MM.1S (cell line): ENCODE data around the gene MYL1.

Experiments
- EZH2 ChIP-seq: fragments of 300-600 bp; sonication (generic); optimal IDR thresholded peaks from 2 replicates; pipeline ENCODE3; 2017; ENCODE audit warnings: low read depth, mild to moderate bottlenecking, antibody characterized with exemption, low read length, mixed read lengths
- EZH2phosphoT487 ChIP-seq: fragments of 300-600 bp; sonication (generic); IDR thresholded peaks from 2 replicates; pipeline ENCODE4 v1.6.1; 2018; ENCODE audit warnings: antibody characterized with exemption, low read length
- TF ChIP-seq, protein P1 (sequence below): fragments of 300-600 bp; sonication (generic); IDR thresholded peaks from 2 replicates; pipeline ENCODE4 v1.5.1; 2016; ENCODE audit warnings: antibody characterized with exemption, low read length, mixed read lengths

DNA sequence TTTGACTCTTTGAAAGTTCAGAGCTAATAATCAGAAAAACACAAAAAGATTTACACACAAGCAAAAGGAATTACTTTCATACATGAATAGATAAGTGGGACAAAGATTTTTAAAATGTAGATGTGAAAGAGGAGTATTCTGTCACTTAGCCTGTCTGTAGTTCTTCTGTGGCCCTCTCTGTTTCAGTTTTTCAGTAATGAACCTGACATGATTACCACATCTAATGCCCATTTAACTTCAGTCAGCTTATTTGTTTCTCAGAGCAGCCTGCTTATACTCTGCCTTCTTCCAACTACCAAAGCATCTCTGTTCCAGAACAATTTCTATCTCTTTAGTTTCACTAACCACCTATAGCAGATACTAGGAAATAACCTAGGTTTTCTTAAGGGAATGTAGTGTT is 55.3 kb downstream of the MYL1 start:
- TF ChIP-seq, protein P1, sequence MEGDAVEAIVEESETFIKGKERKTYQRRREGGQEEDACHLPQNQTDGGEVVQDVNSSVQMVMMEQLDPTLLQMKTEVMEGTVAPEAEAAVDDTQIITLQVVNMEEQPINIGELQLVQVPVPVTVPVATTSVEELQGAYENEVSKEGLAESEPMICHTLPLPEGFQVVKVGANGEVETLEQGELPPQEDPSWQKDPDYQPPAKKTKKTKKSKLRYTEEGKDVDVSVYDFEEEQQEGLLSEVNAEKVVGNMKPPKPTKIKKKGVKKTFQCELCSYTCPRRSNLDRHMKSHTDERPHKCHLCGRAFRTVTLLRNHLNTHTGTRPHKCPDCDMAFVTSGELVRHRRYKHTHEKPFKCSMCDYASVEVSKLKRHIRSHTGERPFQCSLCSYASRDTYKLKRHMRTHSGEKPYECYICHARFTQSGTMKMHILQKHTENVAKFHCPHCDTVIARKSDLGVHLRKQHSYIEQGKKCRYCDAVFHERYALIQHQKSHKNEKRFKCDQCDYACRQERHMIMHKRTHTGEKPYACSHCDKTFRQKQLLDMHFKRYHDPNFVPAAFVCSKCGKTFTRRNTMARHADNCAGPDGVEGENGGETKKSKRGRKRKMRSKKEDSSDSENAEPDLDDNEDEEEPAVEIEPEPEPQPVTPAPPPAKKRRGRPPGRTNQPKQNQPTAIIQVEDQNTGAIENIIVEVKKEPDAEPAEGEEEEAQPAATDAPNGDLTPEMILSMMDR = no peak
- no peak for TF ChIP-seq EZH2phosphoT487
- TF ChIP-seq EZH2 = no peak
